Activated CD8-positive, alpha-beta memory T cell treated with anti-CD3 and anti-CD28 coated beads for 36 hours (primary cell): Measurements from ENCODE around the gene HS3ST2. TPM values are rescaled to one million over a fixed set of nuclear protein-coding genes. Genes with fewer than 3 reads are reported as not detected.
"Not testable (repeated sequence)": the region's sequence is repeated elsewhere in the genome, so short reads cannot be mapped to it uniquely, and the experiment has no call there.

Experiments
- CTCF ChIA-PET: fragments of 350-600 bp; sonication (Branson Sonifier 250); formaldehyde crosslinking; loops from one replicate; lab custom pipeline; 2021; ENCODE audit warnings: antibody characterized with exemption; lab: Charles Lee
- POLR2A ChIA-PET: fragments of 350-600 bp; sonication (Branson Sonifier 250); formaldehyde crosslinking; loops from one replicate; lab custom pipeline; 2021; ENCODE audit warnings: antibody characterized with exemption; lab: Charles Lee
- total RNA-seq, 2 experiments: library from RNA; stranded (reverse); gene quantifications; one replicate each; pipeline ENCODE4 v1.2.3, GENCODE V29; 2021

HS3ST2 gene
- total RNA-seq, 2 experiments from 2014 or later, result not detected

GRCh38 chr16:22924492-22924891, 110.5 kb downstream of the HS3ST2 start:
- POLR2A ChIA-PET, result no interaction called here
- CTCF ChIA-PET, result no interaction called here

GRCh38 chr16:22926105-22926751, 112.3 kb downstream of the HS3ST2 start:
- ChIA-PET POLR2A (no interaction called here), CTCF (interaction anchor here (0.7 kb wide), 1 partner anchor 232 kb away, joined by 3 read pairs; no protein-coding TSS in a partner anchor)

GRCh38 chr16:22927306-22927705, 113.3 kb downstream of the HS3ST2 start:
- ChIA-PET POLR2A (no interaction called here), CTCF (no interaction called here)

- ChIA-PET CTCF (no interaction called here), POLR2A (no interaction called here)
These were observed 115.0 kb downstream of the HS3ST2 start for GRCh38 chr16:22928882-22929435.

- ChIA-PET CTCF (no interaction called here), POLR2A (no interaction called here)
These were observed 115.5 kb downstream of the HS3ST2 start for GRCh38 chr16:22929461-22929860.

- CTCF ChIA-PET, result interaction anchor here (0.9 kb wide), 2 partner anchors 27 to 1224 kb away, joined by 3 read pairs; no protein-coding TSS in a partner anchor
- POLR2A ChIA-PET, result no interaction called here
These were observed 118.2 kb downstream of the HS3ST2 start for GRCh38 chr16:22932032-22932771.

- ChIA-PET CTCF (interaction anchor here (0.9 kb wide), 1 partner anchor 1225 kb away, joined by 3 read pairs; no protein-coding TSS in a partner anchor), POLR2A (no interaction called here)
These were observed 119.2 kb downstream of the HS3ST2 start for GRCh38 chr16:22933173-22933572.

- ChIA-PET POLR2A (no interaction called here), CTCF (no interaction called here)
These were observed 120.8 kb downstream of the HS3ST2 start for GRCh38 chr16:22934786-22935185.

- POLR2A ChIA-PET, result interaction anchor here (0.7 kb wide), 1 partner anchor 1257 kb away, joined by 5 read pairs; no protein-coding TSS in a partner anchor
- CTCF ChIA-PET, result no interaction called here
These were observed 123.2 kb downstream of the HS3ST2 start for GRCh38 chr16:22937169-22937568.

- ChIA-PET POLR2A (no interaction called here), CTCF (no interaction called here)
These were observed 124.7 kb downstream of the HS3ST2 start for GRCh38 chr16:22938647-22939046.

- POLR2A ChIA-PET, CTCF ChIA-PET: not testable (repeated sequence)
These were observed 125.9 kb downstream of the HS3ST2 start for GRCh38 chr16:22939744-22940363.

- CTCF ChIA-PET, result no interaction called here
- POLR2A ChIA-PET, result no interaction called here
These were observed 128.1 kb downstream of the HS3ST2 start for GRCh38 chr16:22941970-22942501.

- ChIA-PET POLR2A (no interaction called here), CTCF (no interaction called here)
These were observed 128.8 kb downstream of the HS3ST2 start for GRCh38 chr16:22942811-22943210.

- ChIA-PET POLR2A (no interaction called here), CTCF (no interaction called here)
These were observed 131.4 kb downstream of the HS3ST2 start for GRCh38 chr16:22945361-22945760.

- CTCF ChIA-PET, result no interaction called here
- POLR2A ChIA-PET, result no interaction called here
These were observed 132.5 kb downstream of the HS3ST2 start for GRCh38 chr16:22946433-22946832.

GRCh38 chr16:22948058-22948602, 134.2 kb downstream of the HS3ST2 start:
- ChIA-PET CTCF (no interaction called here), POLR2A (no interaction called here)

- POLR2A ChIA-PET, result no interaction called here
- CTCF ChIA-PET, result no interaction called here
These were observed 134.8 kb downstream of the HS3ST2 start for GRCh38 chr16:22948603-22949368.

- POLR2A ChIA-PET, result no interaction called here
These were observed 141.6 kb downstream of the HS3ST2 start for GRCh38 chr16:22955461-22956070.

More at GRCh38 chr16:22955461-22956070, 141.6 kb downstream of the HS3ST2 start:
- CTCF ChIA-PET, result no interaction called here
